IPS DF 4.7 (cell line): ENCODE measurements around the gene RS1.

Source experiments
- DNase-seq: peaks from one replicate; pipeline ENCODE4 v3.0.0-alpha.2; 2013; ENCODE audit warnings: low spot score; ENCODE audit errors: extremely low read depth

Gene RS1

GRCh38 chrX:18668071-18668835, 3.7 kb downstream of the RS1 start:
- DNase-seq, result no peak

GRCh38 chrX:18666614-18667013, 5.3 kb downstream of the RS1 start:
- DNase-seq, result no peak

- DNase-seq, result no peak
Measured at GRCh38 chrX:18664947-18665346, 7.0 kb downstream of the RS1 start.

- DNase-seq, result no peak
Measured at GRCh38 chrX:18661273-18661672, 10.6 kb downstream of the RS1 start.

- DNase-seq, result no peak
Measured at GRCh38 chrX:18654875-18655836, 16.8 kb downstream of the RS1 start.

GRCh38 chrX:18652636-18653035, 19.3 kb downstream of the RS1 start:
- no peak for DNase-seq

GRCh38 chrX:18650662-18651061, 21.2 kb downstream of the RS1 start:
- no peak for DNase-seq

GRCh38 chrX:18649498-18649951, 22.4 kb downstream of the RS1 start:
- DNase-seq, result no peak

GRCh38 chrX:18647621-18648020, 24.3 kb downstream of the RS1 start:
- DNase-seq, result no peak

- no peak for DNase-seq
Measured at GRCh38 chrX:18643853-18644252, 28.1 kb downstream of the RS1 start.

- DNase-seq, result no peak
Measured at GRCh38 chrX:18643243-18643642, 28.7 kb downstream of the RS1 start.

- peak; percentile 33 for DNase-seq
Measured at GRCh38 chrX:18640686-18641085, 31.2 kb downstream of the RS1 start.

GRCh38 chrX:18639280-18639679, 32.6 kb downstream of the RS1 start:
- no peak for DNase-seq

GRCh38 chrX:18638398-18638797, 33.5 kb downstream of the RS1 start:
- no peak for DNase-seq

- DNase-seq, result no peak
Measured at GRCh38 chrX:18630934-18631333, 41.0 kb downstream of the RS1 start.

GRCh38 chrX:18624599-18624998, 47.3 kb downstream of the RS1 start:
- no peak for DNase-seq

GRCh38 chrX:18620349-18620748, 51.6 kb downstream of the RS1 start:
- no peak for DNase-seq

GRCh38 chrX:18619288-18619687, 52.6 kb downstream of the RS1 start:
- DNase-seq, result no peak

GRCh38 chrX:18617407-18617750, 54.5 kb downstream of the RS1 start:
- DNase-seq, result no peak

- no peak for DNase-seq
Measured at GRCh38 chrX:18616688-18617406, 55.1 kb downstream of the RS1 start.

GRCh38 chrX:18613930-18614639, 57.8 kb downstream of the RS1 start:
- DNase-seq, result no peak
